Glutamatergic neuron (in vitro differentiated cells): ENCODE data around the gene ARHGEF1. TPM values are rescaled to one million over a fixed set of nuclear protein-coding genes. Genes with fewer than 3 reads are reported as not detected.
A peak's percentile ranks its signal among the peaks of the same experiment; 100 is the strongest.

Source experiments
- DNase-seq: peaks from one replicate; pipeline ENCODE4 v3.0.0; 2022
- H3K27ac Mint-ChIP-seq: one replicate; pipeline ENCODE4 v1.8.0; 2020; ENCODE audit warnings: mild to moderate bottlenecking, mixed read lengths, inconsistent platforms; ENCODE audit not compliant: unreplicated experiment
- H3K27me3 Mint-ChIP-seq: one replicate; pipeline ENCODE4 v1.8.0; 2020; ENCODE audit warnings: mild to moderate bottlenecking, moderate library complexity, mixed read lengths, inconsistent platforms; ENCODE audit not compliant: unreplicated experiment
- H3K36me3 Mint-ChIP-seq: one replicate; pipeline ENCODE4 v1.8.0; 2020; ENCODE audit warnings: mild to moderate bottlenecking, mixed read lengths, inconsistent platforms; ENCODE audit not compliant: unreplicated experiment
- H3K4me1 Mint-ChIP-seq: one replicate; pipeline ENCODE4 v1.8.0; 2020; ENCODE audit warnings: mild to moderate bottlenecking, low read depth, mixed read lengths, inconsistent platforms; ENCODE audit not compliant: unreplicated experiment
- H3K4me3 Mint-ChIP-seq: one replicate; pipeline ENCODE4 v1.8.0; 2020; ENCODE audit warnings: mild to moderate bottlenecking, mixed read lengths, inconsistent platforms; ENCODE audit not compliant: unreplicated experiment
- H3K9me3 Mint-ChIP-seq: one replicate; pipeline ENCODE4 v1.8.0; 2020; ENCODE audit warnings: mild to moderate bottlenecking, moderate library complexity, mixed read lengths, inconsistent platforms; ENCODE audit not compliant: unreplicated experiment
- CTCF ChIP-seq: fragments of 200-600 bp; sonication (generic); IDR thresholded peaks from one replicate; pipeline ENCODE4 v1.5.0; 2021; ENCODE audit not compliant: partially characterized antibody, unreplicated experiment
- total RNA-seq: library from RNA; stranded (reverse); fragmentation: NEBNext Ultra II Directional; extraction: Animal tissue kit (Norgen Biotek cat#: 25700); gene quantifications from one replicate; pipeline ENCODE4 v1.2.1, GENCODE V29; 2021; ENCODE audit not compliant: unreplicated experiment

The ARHGEF1 gene
- total RNA-seq, 1 donor from 2014 or later = 78.7 TPM

- peaks cover 3% of the 10 kb centered on the region for H3K9me3 Mint-ChIP-seq
- no peak for TF ChIP-seq CTCF
- no peak for DNase-seq
Measured at GRCh38 chr19:41844601-41845000, 38.4 kb upstream of the ARHGEF1 start, which contains the start of gene LYPD4. Gene LYPD4 (minus strand): TSS chr19:41844683. CDS start chr19:41839285, 5,398 bp downstream.

GRCh38 chr19:41845001-41845050 is 38.2 kb upstream of the ARHGEF1 start, which contains the start of gene DMRTC2:
Gene DMRTC2 (plus strand): TSS chr19:41845042. CDS start chr19:41847429, 2,387 bp downstream.
- no peaks in the 10 kb centered on the region for H3K4me1 Mint-ChIP-seq
- H3K36me3 Mint-ChIP-seq = peaks cover 8% of the 10 kb centered on the region
- DNase-seq = no peak
- H3K27ac Mint-ChIP-seq = peak within 1 kb of the TSS; percentile 45
- TF ChIP-seq CTCF = no peak
- peaks cover 6% of the 10 kb centered on the region for H3K27me3 Mint-ChIP-seq
- H3K9me3 Mint-ChIP-seq = peaks cover 3% of the 10 kb centered on the region
- H3K4me3 Mint-ChIP-seq = no peak within 1 kb of the TSS

More at GRCh38 chr19:41844601-41845000, 38.4 kb upstream of the ARHGEF1 start, which contains the start of gene LYPD4:
- Mint-ChIP-seq H3K4me1 (no peaks in the 10 kb centered on the region), H3K36me3 (peaks cover 8% of the 10 kb centered on the region), H3K27ac (peak within 1 kb of the TSS; percentile 45), H3K4me3 (no peak within 1 kb of the TSS), H3K27me3 (peaks cover 6% of the 10 kb centered on the region)

DNA sequence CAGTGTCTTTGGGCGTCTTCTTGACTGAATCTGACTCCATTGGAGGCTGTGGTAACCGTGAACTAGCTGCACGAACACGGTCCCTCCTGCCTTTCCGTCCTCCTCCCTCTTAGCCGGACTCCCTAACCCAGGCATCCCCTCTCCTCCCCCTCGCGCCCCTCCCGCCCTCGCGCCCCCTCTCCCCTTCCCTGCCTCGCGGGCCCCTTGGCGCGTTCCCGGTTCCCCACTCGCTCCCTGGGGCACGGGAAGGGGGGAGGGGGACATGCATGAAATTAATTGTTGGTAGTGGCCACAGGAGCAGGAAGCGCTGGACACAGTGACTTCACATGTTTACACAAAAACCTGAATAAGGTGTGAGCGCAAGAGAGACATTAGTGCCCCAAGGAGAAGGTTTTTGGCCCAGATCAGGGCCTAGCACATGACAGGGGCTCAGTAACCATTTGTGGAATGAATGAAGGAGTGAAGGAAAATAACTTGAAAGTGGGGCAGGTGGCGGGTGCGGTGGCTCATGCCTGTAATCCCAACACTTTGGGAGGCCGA is 37.9 kb upstream of the ARHGEF1 start:
- DNase-seq = no peak
- peaks cover under 1% of the 10 kb centered on the region for H3K4me1 Mint-ChIP-seq
- peaks cover 3% of the 10 kb centered on the region for H3K9me3 Mint-ChIP-seq
- peaks cover 6% of the 10 kb centered on the region for H3K27me3 Mint-ChIP-seq
- no peak for TF ChIP-seq CTCF
- peaks cover 8% of the 10 kb centered on the region for H3K36me3 Mint-ChIP-seq
- no peak overlapping the region for H3K4me3 Mint-ChIP-seq
- H3K27ac Mint-ChIP-seq = no peak overlapping the region

DNA sequence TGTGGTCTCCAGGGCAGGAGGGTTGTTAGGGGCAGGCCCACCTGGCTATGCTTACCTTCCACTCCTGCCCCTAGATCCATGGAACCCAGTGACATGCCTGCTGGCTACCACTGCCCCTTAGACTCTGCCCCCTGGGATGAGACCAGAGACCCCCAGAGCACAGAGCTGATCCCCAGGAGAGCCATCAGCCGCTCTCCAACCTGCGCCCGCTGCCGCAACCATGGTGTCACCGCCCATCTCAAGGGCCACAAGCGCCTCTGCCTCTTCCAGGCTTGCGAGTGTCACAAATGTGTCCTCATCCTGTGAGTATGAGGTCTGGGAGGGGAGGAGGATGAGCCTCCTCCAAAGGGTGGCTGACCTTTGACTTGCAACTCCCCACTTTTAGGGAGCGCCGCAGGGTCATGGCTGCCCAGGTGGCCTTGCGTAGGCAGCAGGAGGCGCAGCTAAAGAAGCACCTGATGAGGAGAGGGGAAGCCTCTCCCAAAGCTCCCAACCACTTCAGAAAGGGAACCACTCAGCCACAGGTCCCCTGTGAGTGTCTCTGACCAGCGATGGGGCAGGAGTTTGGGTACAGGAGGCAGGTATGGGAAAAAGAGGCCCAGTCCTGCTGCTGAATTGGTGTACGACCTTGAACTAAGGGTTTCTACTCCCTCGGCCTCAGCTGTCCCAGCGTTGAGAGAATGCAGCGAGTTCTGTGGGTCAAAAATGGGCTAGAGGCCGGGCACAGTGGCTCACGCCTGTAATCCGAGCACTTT is 35.5 kb upstream of the ARHGEF1 start:
- Mint-ChIP-seq H3K27me3 (peaks cover 6% of the 10 kb centered on the region), H3K9me3 (peaks cover 3% of the 10 kb centered on the region), H3K4me1 (peaks cover 12% of the 10 kb centered on the region), H3K4me3 (no peak overlapping the region), H3K36me3 (peaks cover 8% of the 10 kb centered on the region), H3K27ac (no peak overlapping the region)
- DNase-seq = no peak
- no peak for TF ChIP-seq CTCF

DNA sequence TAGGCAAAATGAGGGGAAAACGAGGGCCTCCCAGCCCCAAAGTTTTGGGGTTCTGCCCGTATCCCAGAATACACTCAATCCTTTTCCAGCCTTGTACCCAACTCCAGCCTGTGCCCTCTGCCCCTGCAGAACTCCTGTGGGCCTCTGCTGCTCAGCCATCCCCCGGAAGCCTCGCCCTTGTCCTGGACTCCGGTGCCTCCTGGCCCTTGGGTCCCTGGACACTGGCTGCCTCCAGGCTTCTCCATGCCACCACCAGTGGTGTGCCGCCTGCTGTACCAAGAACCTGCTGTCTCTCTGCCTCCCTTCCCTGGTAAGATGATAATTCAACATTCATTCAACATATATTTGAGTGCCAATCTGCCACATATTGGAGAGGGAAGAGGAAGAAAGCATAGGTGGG is 34.3 kb upstream of the ARHGEF1 start:
- peaks cover 6% of the 10 kb centered on the region for H3K27me3 Mint-ChIP-seq
- H3K4me3 Mint-ChIP-seq = no peak overlapping the region
- H3K27ac Mint-ChIP-seq = no peak overlapping the region
- no peak for DNase-seq
- H3K9me3 Mint-ChIP-seq = peaks cover 3% of the 10 kb centered on the region
- H3K4me1 Mint-ChIP-seq = peaks cover 12% of the 10 kb centered on the region
- no peak for TF ChIP-seq CTCF
- H3K36me3 Mint-ChIP-seq = peaks cover 8% of the 10 kb centered on the region
